ENCODE results near the gene SNX24.

GRCh38 chr5:122947372-122947771, 102.0 kb downstream of the SNX24 start:
- TF ChIP-seq POLR2AphosphoS5 (IDR thresholded peaks at IDR 0.05), result no peak
- TF ChIP-seq, protein P1, sequence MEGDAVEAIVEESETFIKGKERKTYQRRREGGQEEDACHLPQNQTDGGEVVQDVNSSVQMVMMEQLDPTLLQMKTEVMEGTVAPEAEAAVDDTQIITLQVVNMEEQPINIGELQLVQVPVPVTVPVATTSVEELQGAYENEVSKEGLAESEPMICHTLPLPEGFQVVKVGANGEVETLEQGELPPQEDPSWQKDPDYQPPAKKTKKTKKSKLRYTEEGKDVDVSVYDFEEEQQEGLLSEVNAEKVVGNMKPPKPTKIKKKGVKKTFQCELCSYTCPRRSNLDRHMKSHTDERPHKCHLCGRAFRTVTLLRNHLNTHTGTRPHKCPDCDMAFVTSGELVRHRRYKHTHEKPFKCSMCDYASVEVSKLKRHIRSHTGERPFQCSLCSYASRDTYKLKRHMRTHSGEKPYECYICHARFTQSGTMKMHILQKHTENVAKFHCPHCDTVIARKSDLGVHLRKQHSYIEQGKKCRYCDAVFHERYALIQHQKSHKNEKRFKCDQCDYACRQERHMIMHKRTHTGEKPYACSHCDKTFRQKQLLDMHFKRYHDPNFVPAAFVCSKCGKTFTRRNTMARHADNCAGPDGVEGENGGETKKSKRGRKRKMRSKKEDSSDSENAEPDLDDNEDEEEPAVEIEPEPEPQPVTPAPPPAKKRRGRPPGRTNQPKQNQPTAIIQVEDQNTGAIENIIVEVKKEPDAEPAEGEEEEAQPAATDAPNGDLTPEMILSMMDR (IDR thresholded peaks at IDR 0.05), result no peak
- TF ChIP-seq EP300 (IDR thresholded peaks at IDR 0.05), result no peak

All from esophagus muscularis mucosa (tissue), 4 donors.